HG03103 (cell line): Measurements from ENCODE around the gene ACAN.

Experiments
- ATAC-seq: cut with Tn5 transposase; IDR thresholded peaks from one replicate; pipeline ENCODE4 v1.9.1; 2021; ENCODE audit warnings: low read depth; ENCODE audit not compliant: unreplicated experiment

ACAN gene

GRCh38 chr15:88800738-88801137, 2.5 kb upstream of the ACAN start:
- no peak for ATAC-seq

GRCh38 chr15:88802250-88802990, 816 bp upstream of the ACAN start:
- no peak for ATAC-seq

GRCh38 chr15:88802991-88803240, 320 bp upstream of the ACAN start:
- ATAC-seq: no peak

GRCh38 chr15:88803920-88804247, 648 bp downstream of the ACAN start:
- ATAC-seq: no peak

GRCh38 chr15:88804257-88804656, 1.0 kb downstream of the ACAN start:
- no peak for ATAC-seq

GRCh38 chr15:88805031-88805780, 2.0 kb downstream of the ACAN start:
- no peak for ATAC-seq

GRCh38 chr15:88810446-88810845, 7.2 kb downstream of the ACAN start:
- no peak for ATAC-seq

GRCh38 chr15:88812133-88812532, 8.9 kb downstream of the ACAN start:
- ATAC-seq: no peak

- ATAC-seq: no peak
These were observed 10.7 kb downstream of the ACAN start for GRCh38 chr15:88813960-88814359.

- ATAC-seq: no peak
These were observed 11.2 kb downstream of the ACAN start for GRCh38 chr15:88814393-88814792.

- no peak for ATAC-seq
These were observed 15.7 kb downstream of the ACAN start for GRCh38 chr15:88818920-88819319.

GRCh38 chr15:88821993-88822392, 18.8 kb downstream of the ACAN start:
- ATAC-seq: no peak

- ATAC-seq: no peak
These were observed 25.6 kb downstream of the ACAN start for GRCh38 chr15:88828791-88829190.

- ATAC-seq: no peak
These were observed 26.8 kb downstream of the ACAN start for GRCh38 chr15:88830016-88830415.

GRCh38 chr15:88832820-88833730, 29.8 kb downstream of the ACAN start:
- no peak for ATAC-seq

- ATAC-seq: no peak
These were observed 30.5 kb downstream of the ACAN start for GRCh38 chr15:88833731-88834100.

GRCh38 chr15:88834211-88834812, 31.1 kb downstream of the ACAN start:
- ATAC-seq: no peak

- no peak for ATAC-seq
These were observed 31.9 kb downstream of the ACAN start for GRCh38 chr15:88835119-88835518.

GRCh38 chr15:88835646-88836045, 32.4 kb downstream of the ACAN start:
- ATAC-seq: no peak

- no peak for ATAC-seq
These were observed 35.4 kb downstream of the ACAN start for GRCh38 chr15:88838667-88839066.

GRCh38 chr15:88839146-88839545, 35.9 kb downstream of the ACAN start:
- ATAC-seq: no peak
